B cell (primary cell): ENCODE measurements around the gene IL22RA1. TPM values are rescaled to one million over a fixed set of nuclear protein-coding genes. Genes with fewer than 3 reads are reported as not detected.
A peak's percentile ranks its signal among the peaks of the same experiment; 100 is the strongest.

Experiments
- ATAC-seq: fragments of 200-7000 bp; cut with Tn5 transposase; one replicate; pipeline ENCODE4 v1.10.0; 2021; ENCODE audit warnings: low read depth, mild to moderate bottlenecking, moderate number of reproducible peaks, moderate library complexity
- CTCF ChIA-PET: fragments of 350-600 bp; sonication (Branson Sonifier 250); formaldehyde crosslinking; loops from one replicate; lab custom pipeline; 2021; ENCODE audit warnings: antibody characterized with exemption, inconsistent platforms; lab: Charles Lee
- POLR2A ChIA-PET: fragments of 350-600 bp; sonication (Branson Sonifier 250); formaldehyde crosslinking; loops from one replicate; lab custom pipeline; 2021; ENCODE audit warnings: antibody characterized with exemption; lab: Charles Lee
- DNase-seq: peaks from one replicate; pipeline ENCODE4 v3.0.0; 2013
- H2AFZ ChIP-seq: 2 replicates; pipeline ENCODE4 v1.6.1; 2012; ENCODE audit warnings: mild to moderate bottlenecking, low read depth, low read length; ENCODE audit not compliant: insufficient read depth, poor library complexity, severe bottlenecking
- H3K27ac ChIP-seq, 2 donors: 1 replicate in 1 of 2; 2 replicates in 1 of 2; pipeline ENCODE4 v1.5.1; 2012 to 2013; ENCODE audit warnings: low read length in 2 of 2, mild to moderate bottlenecking in 2 of 2, moderate library complexity in 1 of 2
- H3K27me3 ChIP-seq, 4 experiments: fragments of 200-600 bp in 1 of 4; sonication (generic) in 1 of 4; replicated peaks in 1 of 4; 1 replicate in 2 of 4; 2 replicates in 2 of 4; pipeline versions ENCODE4 v1.6.1 to v1.7.0; 2013 to 2016; ENCODE audit warnings: low read length in 3 of 4, mild to moderate bottlenecking in 2 of 4, mixed read lengths in 1 of 4, moderate library complexity in 1 of 4; ENCODE audit not compliant: insufficient read depth in 4 of 4, control insufficient read depth in 3 of 4; ENCODE audit errors: control extremely low read depth in 1 of 4
- H3K36me3 ChIP-seq, 2 experiments: replicated peaks in 1 of 2; 1 replicate in 1 of 2; 2 replicates in 1 of 2; pipeline versions ENCODE4 v1.6.1 to v1.7.1; 2013; ENCODE audit warnings: low read length in 1 of 2; ENCODE audit not compliant: insufficient read depth in 2 of 2, control insufficient read depth in 1 of 2; ENCODE audit errors: control extremely low read depth in 1 of 2, extremely low read depth in 1 of 2
- H3K4me1 ChIP-seq, 2 donors: fragments of 200-600 bp in 1 of 2; sonication (generic) in 1 of 2; 1 replicate in 1 of 2; 2 replicates in 1 of 2; pipeline versions ENCODE4 v1.5.1 to v1.6.1; 2013 to 2017; ENCODE audit warnings: low read length in 2 of 2; ENCODE audit not compliant: control insufficient read depth in 2 of 2, insufficient read depth in 2 of 2
- H3K4me2 ChIP-seq: replicated peaks from 2 replicates; pipeline ENCODE3; 2012; ENCODE audit warnings: mild to moderate bottlenecking, low read depth, low read length; ENCODE audit not compliant: poor library complexity, severe bottlenecking
- H3K4me3 ChIP-seq, 5 experiments: fragments of 200-600 bp in 1 of 5; sonication (generic) in 1 of 5; 1 replicate in 3 of 5; 2 replicates in 2 of 5; pipeline versions ENCODE4 v1.5.1 to v1.7.0; 2011 to 2016; ENCODE audit warnings: low read length in 4 of 5, mild to moderate bottlenecking in 4 of 5, low read depth in 2 of 5, control low read depth in 1 of 5, moderate library complexity in 1 of 5; ENCODE audit not compliant: insufficient read depth in 1 of 5; ENCODE audit errors: control extremely low read depth in 1 of 5, extremely low read depth in 1 of 5
- H3K79me2 ChIP-seq: fragments of 200-600 bp; sonication (generic); one replicate; pipeline ENCODE4 v1.6.0; 2016; ENCODE audit warnings: low read length; ENCODE audit not compliant: control insufficient read depth, insufficient read depth
- H3K9ac ChIP-seq: fragments of 200-600 bp; sonication (generic); 2 replicates; pipeline ENCODE4 v1.6.1; 2017; ENCODE audit warnings: mild to moderate bottlenecking, low read length, moderate library complexity
- H3K9me3 ChIP-seq, 3 donors: one replicate each; pipeline versions ENCODE4 v1.6.1 to v1.7.1; 2013; ENCODE audit warnings: low read length in 2 of 3; ENCODE audit not compliant: control insufficient read depth in 2 of 3, insufficient read depth in 1 of 3; ENCODE audit errors: control extremely low read depth in 1 of 3
- H4K20me1 ChIP-seq: 2 replicates; pipeline ENCODE4 v1.6.0; 2012; ENCODE audit warnings: mild to moderate bottlenecking, low read length; ENCODE audit not compliant: insufficient read depth, control insufficient read depth, poor library complexity, severe bottlenecking
- H3K27ac Mint-ChIP-seq: one replicate; pipeline ENCODE4 v1.8.0; 2021; ENCODE audit warnings: mixed read lengths
- H3K27me3 Mint-ChIP-seq: one replicate; pipeline ENCODE4 v1.8.0; 2021; ENCODE audit warnings: mixed read lengths
- H3K4me1 Mint-ChIP-seq: one replicate; pipeline ENCODE4 v1.8.0; 2021; ENCODE audit warnings: mixed read lengths
- H3K4me3 Mint-ChIP-seq: one replicate; pipeline ENCODE4 v1.8.0; 2021; ENCODE audit warnings: mixed read lengths
- H3K9me3 Mint-ChIP-seq: one replicate; pipeline ENCODE4 v1.8.0; 2022; ENCODE audit warnings: mixed read lengths; ENCODE audit not compliant: insufficient read depth
- CTCF ChIP-seq: fragments of 200-600 bp; IDR thresholded peaks from one replicate; pipeline ENCODE4 v1.8.0; 2022; ENCODE audit warnings: antibody characterized with exemption, mild to moderate bottlenecking
- EZH2 ChIP-seq: IDR thresholded peaks from 2 replicates; pipeline ENCODE4 v1.6.1; 2012; ENCODE audit warnings: borderline replicate concordance, low read depth, mild to moderate bottlenecking, moderate library complexity, low read length; ENCODE audit not compliant: insufficient read depth, poor library complexity, severe bottlenecking
- WGBS: methylation state at CpG from one replicate; pipeline ENCODE4 v1.1.5; 2013; ENCODE audit warnings: missing lambda C conversion rate; ENCODE audit not compliant: insufficient coverage; 5-methylcytosine and 5-hydroxymethylcytosine counted together
- intact Hi-C: fragments of 100-400 bp; cut with micrococcal nuclease; formaldehyde crosslinking; loops from one replicate; pipeline ENCODE4 v1.10.0; 2022
- polyA plus RNA-seq: library from polyadenylated mRNA; depleted of rRNA; stranded (reverse); fragments of >200 nt; gene quantifications from 2 replicates; pipeline ENCODE4 v1.2.3, GENCODE V29; 2012
- total RNA-seq, 2 donors: library from RNA; stranded (reverse); fragments of 120-200 nt in 1 of 2; gene quantifications; 1 replicate in 1 of 2; 2 replicates in 1 of 2; pipeline versions ENCODE4 v1.2.3 to v1.2.4, GENCODE V29; 2013 to 2022

The IL22RA1 gene
- total and polyA plus RNA-seq, 2 donors (not counting 1 experiment from before 2014, with no cell fraction given): 0.10 TPM

DNA sequence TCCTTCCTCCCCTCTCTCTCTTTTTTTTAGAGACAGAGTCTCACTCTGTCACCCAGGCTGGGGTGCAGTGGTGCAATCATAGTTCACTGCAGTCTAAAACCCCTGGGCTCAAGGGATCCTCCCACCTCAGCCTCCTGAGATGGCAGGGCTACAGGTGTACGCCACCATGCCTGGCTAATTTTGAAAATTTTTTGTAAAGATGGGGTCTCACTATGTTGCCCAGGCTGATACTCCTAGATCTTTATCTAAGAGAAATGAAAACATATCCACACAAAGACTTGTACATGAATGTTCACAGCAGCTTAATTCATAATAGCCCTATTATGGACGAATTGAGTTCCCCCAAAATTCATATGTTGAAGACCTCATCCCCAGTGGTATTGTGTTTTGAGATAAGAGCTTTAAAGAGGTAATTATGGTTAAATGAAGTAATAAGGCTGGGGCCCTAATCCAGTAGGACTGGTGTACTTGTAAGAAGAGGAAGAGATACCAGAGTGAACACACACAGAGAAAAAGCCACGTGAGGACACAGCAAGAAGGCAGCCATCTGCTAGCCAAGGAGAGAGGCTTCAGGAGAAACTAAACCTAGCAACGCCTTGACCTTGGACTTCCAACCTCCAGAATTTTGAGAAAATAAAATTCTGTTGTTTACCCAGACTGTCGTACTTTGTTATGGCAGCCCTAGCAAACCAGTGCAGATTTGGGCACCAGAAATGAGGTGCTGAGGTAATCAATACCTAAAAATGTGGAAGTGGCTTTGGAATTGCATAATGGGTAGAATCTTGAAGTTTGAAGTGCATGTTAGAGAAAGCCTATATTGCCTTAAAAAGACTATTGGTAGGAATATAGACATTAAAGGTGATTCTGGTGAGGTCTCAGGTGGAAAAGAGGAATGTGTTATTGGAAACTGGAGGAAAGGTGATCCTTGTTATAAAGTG lies 31.0 kb upstream of the IL22RA1 start:
- Mint-ChIP-seq H3K4me1 (peaks cover 42% of the 10 kb centered on the region), H3K27ac (peak overlapping the region; percentile 35)

More for the DNA sequence above, 31.0 kb upstream of the IL22RA1 start:
- ATAC-seq (no peak), DNase-seq (no peak)
- Histone ChIP-seq H3K9me3 (peaks cover 0 to 5% (median 3%) of the 10 kb centered on the region in 3 donors), H3K27me3 (no peaks in the 10 kb centered on the region), H3K4me3 (no peak overlapping the region), H3K27ac (no peak overlapping the region), H3K36me3 (peaks cover 4 to 42% of the 10 kb centered on the region in 2 experiments), H4K20me1 (peaks cover 33% of the 10 kb centered on the region), H3K4me1 (peaks cover 0 to 5% of the 10 kb centered on the region in 2 donors), H2AFZ (no peak overlapping the region), H3K9ac (no peak overlapping the region), H3K79me2 (peaks cover 76% of the 10 kb centered on the region), H3K4me2 (no peak overlapping the region)
- H3K9me3 Mint-ChIP-seq: no peaks in the 10 kb centered on the region
- no peak for TF ChIP-seq EZH2
- TF ChIP-seq CTCF: no peak
- POLR2A ChIA-PET: no interaction called here
- intact Hi-C loops: no loop called here
- H3K27me3 Mint-ChIP-seq: no peaks in the 10 kb centered on the region
- CTCF ChIA-PET: interaction anchor here (0.7 to 2.8 kb wide), 2 partner anchors 25 kb away, joined by 3 to 9 read pairs; no protein-coding TSS in a partner anchor
- H3K4me3 Mint-ChIP-seq: no peak overlapping the region
- 100% methylated on average over 1 of the region's 5 CpGs for WGBS
